NCI-H2107 (cell line): ENCODE results near the gene TOMM7.
"Not testable (repeated sequence)": the region's sequence is repeated elsewhere in the genome, so short reads cannot be mapped to it uniquely, and the experiment has no call there.

Experiments
- DNase-seq: peaks from one replicate; lab custom pipeline; 2025; lab: John Stamatoyannopoulos, UW

The TOMM7 gene

DNA sequence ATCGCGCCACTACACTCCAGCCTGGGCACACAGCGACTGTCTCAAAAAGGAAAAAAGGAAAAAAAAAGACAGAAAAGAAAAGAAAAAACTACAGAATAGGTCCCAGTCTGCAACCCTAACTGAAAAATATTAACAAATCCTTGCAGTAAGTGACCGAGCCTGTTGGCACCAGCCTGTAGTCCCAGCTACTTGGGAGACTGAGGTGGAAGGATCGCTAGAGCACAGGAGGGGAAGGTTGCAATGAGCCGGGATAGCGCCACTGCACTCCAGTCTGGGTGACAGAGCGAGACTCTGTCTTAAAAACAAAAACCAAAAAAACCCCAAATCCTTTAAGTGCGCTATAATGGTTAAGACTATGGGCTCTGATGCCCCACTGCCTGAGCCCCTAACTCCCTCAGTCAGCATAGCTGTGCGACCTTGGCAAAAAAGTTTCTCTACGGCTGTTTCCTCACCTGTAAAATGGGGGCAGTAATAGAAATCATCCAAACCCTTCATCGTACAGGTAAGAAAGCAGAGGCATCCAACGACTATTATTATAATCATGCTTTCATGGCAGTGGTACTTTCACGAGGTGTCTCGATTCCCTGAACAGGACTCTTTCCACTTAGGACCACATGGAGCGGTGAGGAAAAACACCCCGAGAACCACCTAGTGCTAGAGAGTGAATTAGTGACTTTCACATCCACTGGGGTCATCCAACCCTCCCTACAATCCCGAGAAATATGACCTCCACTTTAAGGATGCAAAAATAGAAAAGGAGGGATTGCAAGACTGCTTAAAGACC is 755 bp downstream of the TOMM7 start:
- DNase-seq = no peak

DNA sequence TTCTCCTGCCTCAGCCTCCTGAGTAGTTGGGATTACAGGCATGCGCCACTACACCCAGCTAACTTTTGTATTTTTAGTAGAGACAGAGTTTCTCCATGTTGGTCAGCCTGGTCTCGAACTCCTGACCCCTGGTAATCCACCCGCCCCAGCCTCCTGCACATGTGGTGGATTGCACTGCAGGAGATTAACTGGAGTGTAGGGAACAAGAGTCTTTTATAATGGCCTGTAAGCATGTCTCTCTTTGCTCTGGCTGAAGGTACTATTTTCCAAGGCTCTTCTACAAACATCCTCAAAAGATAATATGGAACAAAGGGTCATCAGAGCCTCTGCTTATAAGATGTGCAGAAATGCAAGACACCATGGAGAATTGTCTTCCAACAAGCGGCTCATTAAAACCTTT is 3.2 kb downstream of the TOMM7 start:
- no peak for DNase-seq

DNA sequence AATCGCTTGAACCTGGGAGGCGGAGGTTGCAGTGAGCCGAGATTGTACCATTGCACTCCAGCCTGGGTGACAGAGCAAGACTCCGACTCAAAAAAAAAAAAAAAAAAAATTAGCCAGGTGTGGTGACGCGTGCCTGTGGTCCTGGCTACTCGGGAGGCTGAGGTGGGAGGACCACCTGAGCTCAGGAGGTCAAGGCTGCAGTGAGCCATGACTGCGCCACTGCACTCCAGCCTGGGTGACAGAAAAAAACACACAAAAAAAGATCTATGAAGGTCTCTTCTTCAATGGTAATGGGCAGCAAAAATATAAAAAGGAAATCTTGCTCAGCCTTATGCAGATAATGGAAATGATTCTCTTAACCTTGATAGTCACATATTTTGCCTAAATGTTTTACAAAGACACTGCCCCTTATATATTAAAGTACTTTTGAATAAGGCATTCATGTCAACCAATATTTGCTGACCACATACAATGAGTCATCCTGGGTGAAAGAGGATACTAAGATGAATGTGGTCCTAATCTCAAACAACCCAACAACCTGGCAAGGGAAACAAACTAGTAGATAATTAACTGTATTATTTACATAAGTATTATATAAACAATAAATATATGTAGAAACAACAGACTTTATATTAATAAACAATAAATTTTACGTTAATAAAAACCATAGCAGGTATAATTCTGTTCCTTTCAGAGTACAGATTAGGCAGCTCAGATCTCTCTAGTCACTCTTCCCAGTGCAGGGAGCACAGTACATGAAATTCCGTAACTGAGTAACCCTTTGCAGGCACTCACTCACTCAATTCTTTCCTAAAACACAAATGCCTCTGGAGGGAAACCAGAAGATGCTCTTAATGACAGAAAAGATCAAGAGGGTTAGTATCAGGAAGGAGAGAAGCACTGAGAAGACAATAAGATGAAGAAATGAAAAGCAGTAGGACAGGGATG is 8.1 kb downstream of the TOMM7 start:
- DNase-seq = no peak

DNA sequence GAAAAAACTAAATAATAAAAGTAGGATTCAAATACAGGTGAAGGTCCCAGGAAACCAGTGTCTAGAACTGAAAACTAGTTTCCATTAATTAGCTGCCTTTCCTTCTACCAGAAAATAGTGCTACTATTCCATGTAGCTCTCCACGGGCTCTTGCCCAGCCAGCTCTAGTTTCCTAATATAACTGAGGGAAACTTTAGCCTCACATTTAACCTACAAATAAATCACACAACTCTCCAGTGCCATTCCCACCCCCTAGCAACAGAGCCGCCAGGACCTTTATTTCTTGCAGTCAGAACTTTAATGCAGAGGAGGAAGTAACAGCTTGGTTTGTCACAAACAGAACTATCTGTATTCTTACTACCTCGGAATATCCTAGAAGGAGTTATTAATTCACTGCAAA is 10.3 kb downstream of the TOMM7 start:
- no peak for DNase-seq

DNA sequence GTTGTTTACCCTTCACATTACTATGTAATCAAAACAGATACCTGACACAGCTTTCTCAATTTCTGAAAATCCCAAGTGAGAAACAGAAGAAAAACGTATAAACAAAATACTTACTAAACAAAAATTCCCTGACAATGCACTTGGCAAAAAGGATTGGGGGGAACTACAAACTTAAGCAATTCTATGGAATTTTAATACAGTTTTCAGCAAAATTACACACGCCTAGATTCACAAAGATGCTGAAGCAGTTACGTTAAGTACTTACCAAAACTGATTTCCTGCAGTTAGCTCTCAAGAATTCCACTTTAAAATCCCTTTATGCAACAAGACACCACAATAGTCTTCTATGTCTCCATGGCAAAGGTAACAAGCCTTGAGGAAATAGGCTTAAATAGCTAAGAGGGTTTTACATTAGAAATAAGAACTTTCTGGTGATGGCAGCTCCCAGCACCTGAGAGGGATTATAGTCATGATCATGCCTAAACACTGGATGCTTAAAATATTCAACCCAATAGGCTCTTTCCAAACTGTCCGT is 10.8 kb downstream of the TOMM7 start:
- DNase-seq = no peak

DNA sequence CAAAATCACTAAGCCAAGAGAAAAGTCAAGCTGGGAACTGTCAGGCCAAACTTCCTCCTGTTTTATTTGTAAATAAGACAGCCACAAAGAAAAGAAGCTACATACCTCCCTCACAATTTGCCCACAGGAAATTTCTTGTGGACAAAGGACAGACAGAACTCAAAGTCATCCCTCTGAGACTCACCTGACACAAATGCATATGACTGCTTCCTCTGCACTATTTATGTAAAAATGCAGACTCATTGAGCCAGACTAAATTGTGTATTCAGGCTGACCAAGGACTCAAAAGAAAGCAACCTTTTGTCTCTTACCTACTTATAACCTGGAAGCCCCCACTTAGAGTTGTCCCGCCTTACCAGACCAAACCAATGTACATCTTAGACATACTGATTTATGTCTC is 11.8 kb downstream of the TOMM7 start:
- no peak for DNase-seq

DNA sequence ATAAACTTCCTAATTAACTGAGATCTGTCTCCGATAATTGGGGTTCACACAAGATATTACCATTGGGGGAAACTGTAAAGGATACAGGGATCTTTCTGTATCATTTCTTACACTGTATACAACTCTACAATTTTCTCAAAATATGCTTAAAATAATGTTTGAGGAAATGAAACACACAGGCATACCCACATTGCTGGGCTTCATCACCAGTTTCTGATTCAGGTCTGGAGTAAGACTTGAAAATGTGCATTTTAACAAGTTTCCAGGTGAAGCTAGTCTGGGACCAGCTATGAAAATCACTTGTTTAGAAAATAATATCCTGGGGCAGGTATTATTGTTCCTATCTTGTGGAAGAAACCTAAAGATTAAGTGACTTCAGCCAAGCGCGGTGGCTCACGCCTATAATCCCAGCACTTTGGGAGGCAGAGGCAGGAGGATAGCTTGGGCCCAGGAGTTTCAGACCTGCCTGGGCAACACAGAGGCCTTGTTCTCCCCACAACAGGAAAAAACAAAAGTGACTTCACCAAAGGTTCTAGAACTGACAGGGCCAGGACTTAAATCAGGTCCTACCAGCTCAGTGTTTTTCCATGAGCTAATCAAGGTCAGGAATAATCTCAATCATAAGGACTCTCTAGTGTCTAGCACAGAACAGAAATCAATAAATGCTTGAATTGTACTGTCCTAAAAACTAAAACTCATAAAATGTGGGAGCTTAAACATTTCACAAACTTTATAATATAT is 12.6 kb downstream of the TOMM7 start:
- DNase-seq = no peak

GRCh38 chr7:22808140-22808539 is 14.5 kb downstream of the TOMM7 start:
- no peak for DNase-seq

DNA sequence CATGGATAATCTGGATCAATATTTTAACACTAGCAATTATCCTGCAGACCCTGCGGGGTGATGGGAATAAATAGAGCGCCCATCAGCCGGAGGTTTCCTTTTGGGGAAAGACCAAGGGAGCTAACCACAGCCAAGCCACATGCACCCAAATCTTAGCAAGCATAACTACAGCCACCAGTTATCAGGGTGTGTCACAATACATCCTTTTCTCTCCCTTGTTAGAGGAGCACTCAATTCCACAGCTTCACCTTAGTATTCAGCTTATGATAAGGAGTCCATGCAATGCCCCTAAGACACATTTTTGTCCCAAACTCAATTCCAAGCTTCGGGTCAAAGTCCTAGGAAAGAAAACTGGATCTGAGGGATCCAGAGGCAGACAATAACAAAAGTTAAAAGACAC is 15.9 kb downstream of the TOMM7 start:
- no peak for DNase-seq

- no peak for DNase-seq
Measured at GRCh38 chr7:22805227-22805626, 17.4 kb downstream of the TOMM7 start.

GRCh38 chr7:22802831-22803230 is 19.8 kb downstream of the TOMM7 start:
- not testable (repeated sequence) for DNase-seq

DNA sequence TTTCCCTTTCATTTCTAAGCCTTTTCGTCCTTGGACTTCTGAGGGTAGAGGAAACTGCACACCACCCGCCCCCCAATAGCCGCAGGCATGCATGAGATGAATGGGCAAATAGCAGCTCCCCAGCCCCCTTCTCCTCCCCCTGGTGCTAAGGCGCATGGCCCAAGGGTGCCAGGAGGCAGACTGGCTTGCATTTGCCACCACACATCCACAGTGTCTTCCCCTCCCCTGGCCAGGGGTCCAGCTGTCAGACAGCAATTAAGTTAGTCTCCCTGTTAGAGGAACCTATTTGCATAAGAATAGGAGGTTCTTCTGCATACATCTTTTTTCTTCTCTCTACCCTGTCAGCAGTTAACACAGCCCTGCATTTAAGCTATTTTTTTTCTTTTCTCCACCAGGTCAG is 20.2 kb downstream of the TOMM7 start:
- DNase-seq = no peak

DNA sequence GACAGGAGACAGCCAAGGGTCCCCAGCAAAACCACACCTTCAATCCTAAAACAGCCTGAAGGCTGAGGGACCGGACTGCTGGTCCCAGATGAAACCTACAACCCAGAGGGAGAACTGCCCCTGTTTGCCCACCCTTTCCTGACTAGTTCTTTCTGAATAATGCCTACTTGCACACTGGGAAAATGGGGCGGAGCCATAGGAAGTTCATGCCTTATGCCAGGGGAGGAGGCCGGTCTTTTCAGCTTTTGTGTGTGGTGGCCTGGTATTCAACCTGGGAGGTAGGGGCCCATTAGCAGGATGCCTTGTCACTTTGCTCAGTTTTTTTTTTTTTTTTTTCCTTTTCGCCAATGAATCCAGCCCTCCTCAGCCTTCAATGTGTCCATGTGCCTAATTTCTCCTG is 20.7 kb downstream of the TOMM7 start:
- no peak for DNase-seq

DNA sequence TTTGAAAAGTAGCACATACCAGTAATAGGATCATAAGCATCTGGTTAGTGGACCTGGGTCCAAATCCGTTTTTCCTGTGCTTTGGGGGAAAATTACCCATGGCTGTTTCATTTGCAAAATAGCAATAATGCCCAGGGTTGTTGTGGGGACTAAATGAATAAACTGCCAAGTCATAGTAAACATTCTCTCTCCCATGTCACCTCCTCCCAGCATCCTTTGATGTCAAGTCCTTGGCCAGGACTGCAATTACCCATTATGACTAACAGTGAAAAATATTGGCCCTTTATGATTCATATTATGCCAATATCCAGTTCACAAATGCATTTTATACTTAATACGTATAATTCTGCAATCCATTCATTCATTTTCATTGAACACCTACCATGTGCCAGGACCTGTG is 23.0 kb downstream of the TOMM7 start:
- DNase-seq = no peak

GRCh38 chr7:22793593-22794462 is 28.8 kb downstream of the TOMM7 start:
- no peak for DNase-seq

- DNase-seq = no peak
Measured at GRCh38 chr7:22791204-22792158, 31.2 kb downstream of the TOMM7 start.

DNA sequence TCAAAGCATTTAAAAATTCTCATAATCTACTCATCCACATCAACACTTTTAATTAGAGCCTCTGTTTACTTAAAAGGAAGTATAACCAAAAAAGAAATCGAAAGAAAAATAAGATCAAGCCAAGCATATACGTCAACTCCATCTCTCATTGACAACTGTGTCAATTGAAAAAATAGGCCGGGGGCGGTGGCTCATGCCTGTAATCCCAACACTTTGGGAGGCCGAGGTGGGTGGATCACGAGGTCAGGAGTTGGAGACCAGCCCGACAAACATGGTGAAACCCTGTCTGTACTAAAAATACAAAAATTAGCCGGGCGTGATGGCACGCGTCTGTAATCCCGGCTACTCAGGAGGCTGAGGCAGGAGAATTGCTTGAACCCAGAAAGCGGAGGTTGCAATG is 32.0 kb downstream of the TOMM7 start:
- DNase-seq = not testable (repeated sequence)

GRCh38 chr7:22787951-22788350 is 34.7 kb downstream of the TOMM7 start:
- DNase-seq = no peak

GRCh38 chr7:22786290-22786932 is 36.2 kb downstream of the TOMM7 start:
- no peak for DNase-seq

- DNase-seq = no peak
Measured at GRCh38 chr7:22784346-22784745, 38.3 kb downstream of the TOMM7 start.
